LoVo (cell line): ENCODE data around the gene LRRC61.

Experiments used
- DNase-seq: peaks from one replicate; pipeline ENCODE4 v3.0.0-alpha.2; 2016; ENCODE audit warnings: low spot score

Gene LRRC61

GRCh38 chr7:150371131-150371995 lies 48.2 kb downstream of the LRRC61 start:
- no peak for DNase-seq

GRCh38 chr7:150371996-150372270 lies 48.8 kb downstream of the LRRC61 start:
- DNase-seq, result no peak

- DNase-seq, result no peak
Observed at GRCh38 chr7:150372271-150373048, 49.3 kb downstream of the LRRC61 start.

GRCh38 chr7:150373049-150373801 lies 50.1 kb downstream of the LRRC61 start:
- no peak for DNase-seq

- DNase-seq, result no peak
Observed at GRCh38 chr7:150374026-150374425, 50.9 kb downstream of the LRRC61 start.

- DNase-seq, result no peak
Observed at GRCh38 chr7:150374472-150374871, 51.3 kb downstream of the LRRC61 start.

- no peak for DNase-seq
Observed at GRCh38 chr7:150375662-150376521, 52.7 kb downstream of the LRRC61 start.

GRCh38 chr7:150376560-150376959 lies 53.4 kb downstream of the LRRC61 start:
- DNase-seq, result no peak

- no peak for DNase-seq
Observed at GRCh38 chr7:150377196-150377595, 54.0 kb downstream of the LRRC61 start.

GRCh38 chr7:150377635-150378034 lies 54.5 kb downstream of the LRRC61 start:
- peak; percentile 49 for DNase-seq

GRCh38 chr7:150378115-150378852 lies 55.1 kb downstream of the LRRC61 start:
- DNase-seq, result peak; percentile 85

- peak; percentile 100 for DNase-seq
Observed at GRCh38 chr7:150378853-150379440, 55.8 kb downstream of the LRRC61 start, which contains the start of gene ZNF775. Gene ZNF775 (plus strand): TSS chr7:150379330. CDS start chr7:150388471, 9,141 bp downstream.

- DNase-seq, result peak; percentile 25
Observed at GRCh38 chr7:150379441-150380379, 56.6 kb downstream of the LRRC61 start.

- DNase-seq, result no peak
Observed at GRCh38 chr7:150380463-150380862, 57.3 kb downstream of the LRRC61 start.

GRCh38 chr7:150381096-150381495 lies 57.9 kb downstream of the LRRC61 start:
- no peak for DNase-seq

- DNase-seq, result no peak
Observed at GRCh38 chr7:150381785-150382122, 58.6 kb downstream of the LRRC61 start.

GRCh38 chr7:150382123-150382843 lies 59.1 kb downstream of the LRRC61 start:
- no peak for DNase-seq

- DNase-seq, result no peak
Observed at GRCh38 chr7:150382844-150383225, 59.7 kb downstream of the LRRC61 start.
